Smooth muscle cell (in vitro differentiated cells): Measurements from ENCODE around the gene BCL2. TPM values are rescaled to one million over a fixed set of nuclear protein-coding genes. Genes with fewer than 3 reads are reported as not detected.

Experiments
- DNase-seq: peaks from one replicate; lab custom pipeline; 2025; ENCODE audit not compliant: unreplicated experiment; lab: John Stamatoyannopoulos, UW
- H2AFZ ChIP-seq: fragments of 200-600 bp; sonication (generic); 2 replicates; pipeline ENCODE4 v1.6.0; 2016; ENCODE audit warnings: antibody characterized with exemption, low read depth, mild to moderate bottlenecking
- H3F3A ChIP-seq: fragments of 200-600 bp; sonication (generic); 2 replicates; pipeline ENCODE4 v1.6.0; 2017; ENCODE audit warnings: antibody characterized with exemption, low read depth
- H3K27ac ChIP-seq: fragments of 200-600 bp; sonication (generic); 2 replicates; pipeline ENCODE4 v1.5.1; 2016; ENCODE audit warnings: low read depth, mild to moderate bottlenecking
- H3K27me3 ChIP-seq: fragments of 200-600 bp; sonication (generic); 2 replicates; pipeline ENCODE4 v1.6.1; 2016; ENCODE audit warnings: low read depth, mild to moderate bottlenecking
- H3K36me3 ChIP-seq: fragments of 200-600 bp; sonication (generic); 2 replicates; pipeline ENCODE4 v1.5.1; 2016; ENCODE audit warnings: low read depth
- H3K4me1 ChIP-seq: fragments of 200-600 bp; sonication (generic); 2 replicates; pipeline ENCODE4 v1.5.1; 2016; ENCODE audit warnings: low read depth
- H3K4me2 ChIP-seq: fragments of 200-600 bp; sonication (generic); 2 replicates; pipeline ENCODE4 v1.6.0; 2016; ENCODE audit warnings: mild to moderate bottlenecking
- H3K4me3 ChIP-seq: fragments of 200-600 bp; sonication (generic); 2 replicates; pipeline ENCODE4 v1.5.1; 2016; ENCODE audit warnings: mild to moderate bottlenecking
- H3K79me2 ChIP-seq: fragments of 200-600 bp; sonication (generic); 2 replicates; pipeline ENCODE4 v1.6.0; 2016; ENCODE audit warnings: low read depth, mild to moderate bottlenecking
- H3K9ac ChIP-seq: fragments of 200-600 bp; sonication (generic); 2 replicates; pipeline ENCODE4 v1.6.0; 2016; ENCODE audit warnings: low read depth
- H3K9me3 ChIP-seq: fragments of 200-600 bp; sonication (generic); replicated peaks from 2 replicates; pipeline ENCODE4 v1.5.1; 2016; ENCODE audit warnings: low read depth
- H4K20me1 ChIP-seq: fragments of 200-600 bp; sonication (generic); 2 replicates; pipeline ENCODE4 v1.6.0; 2016; ENCODE audit warnings: low read depth
- CTCF ChIP-seq: fragments of 200-600 bp; sonication (generic); IDR thresholded peaks from 2 replicates; pipeline ENCODE4 v1.5.1; 2017; ENCODE audit warnings: borderline replicate concordance, mild to moderate bottlenecking, antibody characterized with exemption; ENCODE audit not compliant: insufficient read depth, poor library complexity, severe bottlenecking
- WGBS: methylation state at CpG from one replicate; pipeline ENCODE4 v1.1.7; 2016; ENCODE audit warnings: low lambda C conversion rate; 5-methylcytosine and 5-hydroxymethylcytosine counted together
- polyA plus RNA-seq: library from polyadenylated mRNA; unstranded; fragments of >200 nt; fragmentation: Nextera tagmentation; extraction: Ambion mirVana; gene quantifications from 2 replicates; pipeline ENCODE4 v1.2.1, GENCODE V29; 2016
- total RNA-seq: library from RNA; depleted of rRNA; stranded (reverse); fragments of >200 nt; gene quantifications from 2 replicates; pipeline ENCODE4 v1.2.3, GENCODE V29; 2014

The BCL2 gene
- total and polyA plus RNA-seq, 2 experiments from 2014 or later = 0.85 TPM; not detected in 1

DNA sequence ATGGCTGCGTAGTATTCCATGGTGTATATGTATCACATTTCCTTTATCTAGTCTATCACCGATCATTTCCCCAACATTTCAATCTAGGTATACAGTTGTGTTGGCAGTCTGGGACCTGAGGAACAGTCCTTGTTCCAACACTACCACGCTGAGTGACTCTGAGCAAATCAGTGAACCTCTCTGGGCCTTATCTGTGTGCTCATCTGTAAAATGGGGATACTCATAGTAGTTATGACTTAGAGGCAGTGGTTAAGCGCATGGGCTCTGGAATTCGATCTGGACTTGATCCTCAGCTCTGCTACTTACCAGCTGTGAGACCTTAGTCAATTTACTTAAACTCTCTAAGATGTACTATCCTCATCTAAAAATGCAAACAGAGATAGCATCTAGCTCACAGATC is 85.1 kb downstream of the BCL2 start:
- WGBS = 95% methylated on average over 4 of the region's 5 CpGs
- TF ChIP-seq CTCF = no peak
- no peak overlapping the region for H2AFZ ChIP-seq

DNA sequence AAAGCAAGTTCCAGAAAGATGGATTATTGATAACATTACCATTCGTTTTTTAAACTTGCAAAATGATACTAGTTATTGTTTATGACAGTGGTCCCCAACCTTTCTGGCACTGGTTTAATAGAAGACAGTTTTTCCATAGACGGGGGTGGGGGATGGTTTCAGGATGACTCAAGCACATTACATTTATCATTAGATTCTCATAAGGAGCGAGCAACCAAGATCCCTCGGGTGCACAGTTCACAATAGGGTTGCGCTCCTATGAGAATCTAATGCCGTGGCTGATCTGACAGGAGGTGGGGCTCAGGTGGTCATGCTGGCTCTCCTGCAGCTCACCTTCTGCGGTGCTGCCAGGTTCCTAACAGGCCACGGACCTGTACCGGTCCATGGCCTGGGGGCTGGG is 86.2 kb downstream of the BCL2 start:
- Histone ChIP-seq H3K4me3 (no peak overlapping the region), H3K27ac (no peak overlapping the region)

More for the DNA sequence above, 85.1 kb downstream of the BCL2 start:
- Histone ChIP-seq H3K4me2 (no peak overlapping the region), H3K9ac (no peak overlapping the region), H4K20me1 (no peaks in the 10 kb centered on the region), H3K4me3 (no peak overlapping the region), H3K79me2 (no peaks in the 10 kb centered on the region), H3K36me3 (no peaks in the 10 kb centered on the region), H3K9me3 (no peaks in the 10 kb centered on the region), H3K4me1 (peaks cover 18% of the 10 kb centered on the region), H3K27me3 (no peaks in the 10 kb centered on the region), H3F3A (peaks cover 5% of the 10 kb centered on the region), H3K27ac (no peak overlapping the region)
- DNase-seq = no peak

DNA sequence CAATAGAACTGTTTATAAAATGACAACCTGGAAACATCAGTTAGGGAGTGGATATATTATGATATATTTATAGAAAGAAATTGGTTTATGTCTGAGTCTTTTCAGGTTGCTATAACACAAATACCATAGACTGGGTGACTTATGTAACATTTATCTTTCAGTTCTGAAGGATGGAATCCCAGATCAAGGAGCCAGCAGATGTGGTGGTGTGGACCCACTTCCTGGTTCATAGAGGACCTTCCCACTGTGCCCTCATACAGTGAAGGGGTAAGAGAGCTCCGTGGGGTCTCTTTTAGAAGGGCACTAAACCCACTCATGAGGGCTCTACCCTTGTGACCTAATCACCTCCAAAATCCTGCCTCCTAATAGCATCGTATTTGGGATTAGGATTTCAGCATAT is 86.7 kb downstream of the BCL2 start:
- no peak overlapping the region for H3K27ac ChIP-seq
- no peak for DNase-seq
- no peak overlapping the region for H3K9ac ChIP-seq
- TF ChIP-seq CTCF = no peak
- no peaks in the 10 kb centered on the region for H4K20me1 ChIP-seq
- H3F3A ChIP-seq = no peaks in the 10 kb centered on the region
- no peak overlapping the region for H2AFZ ChIP-seq
- no peak overlapping the region for H3K4me2 ChIP-seq
- no peaks in the 10 kb centered on the region for H3K36me3 ChIP-seq
- H3K79me2 ChIP-seq = no peaks in the 10 kb centered on the region
- peaks cover 6% of the 10 kb centered on the region for H3K4me1 ChIP-seq
- 87% methylated on average over 2 of the region's 2 CpGs for WGBS
- no peaks in the 10 kb centered on the region for H3K9me3 ChIP-seq
- H3K27me3 ChIP-seq = no peaks in the 10 kb centered on the region
- H3K4me3 ChIP-seq = no peak overlapping the region

More for the DNA sequence above, 86.2 kb downstream of the BCL2 start:
- no peaks in the 10 kb centered on the region for H3K9me3 ChIP-seq
- no peak overlapping the region for H2AFZ ChIP-seq
- TF ChIP-seq CTCF = no peak
- H3K4me2 ChIP-seq = no peak overlapping the region
- no peaks in the 10 kb centered on the region for H3K79me2 ChIP-seq
- H4K20me1 ChIP-seq = no peaks in the 10 kb centered on the region
- no peak for DNase-seq
- peaks cover 10% of the 10 kb centered on the region for H3K4me1 ChIP-seq
- no peaks in the 10 kb centered on the region for H3K36me3 ChIP-seq
- H3F3A ChIP-seq = peaks cover under 1% of the 10 kb centered on the region
- 81% methylated on average over 9 of the region's 9 CpGs for WGBS
- no peak overlapping the region for H3K9ac ChIP-seq
- H3K27me3 ChIP-seq = no peaks in the 10 kb centered on the region

- no peak overlapping the region for H2AFZ ChIP-seq
- no peak for DNase-seq
- H3K4me1 ChIP-seq = no peaks in the 10 kb centered on the region
- H3K4me2 ChIP-seq = no peak overlapping the region
- no peaks in the 10 kb centered on the region for H3K9me3 ChIP-seq
- no peaks in the 10 kb centered on the region for H3F3A ChIP-seq
- H3K9ac ChIP-seq = no peak overlapping the region
- no peak overlapping the region for H3K27ac ChIP-seq
- no peaks in the 10 kb centered on the region for H3K36me3 ChIP-seq
- H4K20me1 ChIP-seq = no peaks in the 10 kb centered on the region
- H3K79me2 ChIP-seq = no peaks in the 10 kb centered on the region
- no peaks in the 10 kb centered on the region for H3K27me3 ChIP-seq
- no peak overlapping the region for H3K4me3 ChIP-seq
- TF ChIP-seq CTCF = no peak
Measured at GRCh38 chr18:63229971-63230370, 89.6 kb downstream of the BCL2 start.
